SK-N-DZ (cell line): Measurements from ENCODE around the gene ASCC3.

Source experiments
- DNase-seq: peaks from one replicate; pipeline ENCODE4 v3.0.0-alpha.2; 2015; ENCODE audit warnings: low spot score

The ASCC3 gene

GRCh38 chr6:100465701-100466409 is 415.3 kb downstream of the ASCC3 start:
- DNase-seq: no peak

GRCh38 chr6:100464903-100465700 is 416.0 kb downstream of the ASCC3 start, which contains the start of gene SIM1:
Gene SIM1, minus strand, starts transcription at chr6:100464921. Its CDS starts 1,453 bp downstream, at chr6:100463468.
- DNase-seq: peak; percentile 80

GRCh38 chr6:100464162-100464851 is 416.8 kb downstream of the ASCC3 start:
- DNase-seq: no peak

GRCh38 chr6:100463630-100464161 is 417.4 kb downstream of the ASCC3 start:
- no peak for DNase-seq

GRCh38 chr6:100462706-100463629 is 418.2 kb downstream of the ASCC3 start:
- DNase-seq: no peak

- DNase-seq: no peak
Observed at GRCh38 chr6:100461917-100462705, 419.0 kb downstream of the ASCC3 start.

- DNase-seq: peak; percentile 12
Observed at GRCh38 chr6:100461278-100461916, 419.7 kb downstream of the ASCC3 start.

GRCh38 chr6:100460650-100461204 is 420.4 kb downstream of the ASCC3 start:
- no peak for DNase-seq

- DNase-seq: no peak
Observed at GRCh38 chr6:100459592-100460184, 421.4 kb downstream of the ASCC3 start.

- DNase-seq: no peak
Observed at GRCh38 chr6:100458841-100459591, 422.1 kb downstream of the ASCC3 start.
